LNCAP (cell line): ENCODE data around the gene KCNMA1.

Experiments
- CTCF ChIP-seq: fragments of 450-650 bp; IDR thresholded peaks from 2 replicates; pipeline ENCODE4 v1.5.1; 2017; ENCODE audit warnings: mild to moderate bottlenecking

The KCNMA1 gene

GRCh38 chr10:77592510-77592909 is 45.1 kb downstream of the KCNMA1 start:
- TF ChIP-seq CTCF = no peak

- no peak for TF ChIP-seq CTCF
These were observed 46.2 kb downstream of the KCNMA1 start for GRCh38 chr10:77591238-77591880.

GRCh38 chr10:77590344-77591237 is 47.0 kb downstream of the KCNMA1 start:
- no peak for TF ChIP-seq CTCF

- no peak for TF ChIP-seq CTCF
These were observed 48.7 kb downstream of the KCNMA1 start for GRCh38 chr10:77588886-77589285.

- TF ChIP-seq CTCF = no peak
These were observed 50.2 kb downstream of the KCNMA1 start for GRCh38 chr10:77587416-77587790.

GRCh38 chr10:77586719-77587415 is 50.7 kb downstream of the KCNMA1 start:
- TF ChIP-seq CTCF = no peak

GRCh38 chr10:77584938-77585337 is 52.7 kb downstream of the KCNMA1 start:
- no peak for TF ChIP-seq CTCF
